ENCODE measurements around the gene FAM13C.

The FAM13C gene

DNA sequence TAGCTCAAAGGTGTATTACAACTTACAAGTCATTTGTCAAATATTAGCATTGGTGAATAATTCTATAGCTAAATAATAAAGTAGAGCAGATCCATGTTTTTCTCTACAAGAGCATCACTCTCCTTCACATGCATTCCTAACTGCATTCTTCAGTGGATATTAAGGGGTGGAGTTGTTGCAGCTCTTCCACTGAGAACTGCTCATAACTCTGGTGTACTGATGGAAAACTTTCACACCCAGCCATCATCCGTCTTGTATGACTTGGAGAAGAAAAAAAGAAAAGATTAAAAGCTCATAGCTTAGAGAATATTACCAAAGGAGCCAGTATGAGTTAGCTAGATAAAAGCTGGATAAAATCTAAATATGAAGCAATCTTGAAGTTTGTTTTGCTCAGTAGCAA is 10.2 kb upstream of the FAM13C start:
- DNase-seq (ENCODE audit: insufficient read length, low spot score), result no peak
- no peak for FAIRE-seq
- TF ChIP-seq POU2F2 (IDR thresholded peaks at IDR 0.05; ENCODE audit: low read depth, low read length), result no peak
- TF ChIP-seq SPI1 (IDR thresholded peaks at IDR 0.05; ENCODE audit: low read depth, low read length), result no peak
- no peak for TF ChIP-seq POLR2A (IDR thresholded peaks at IDR 0.05; ENCODE audit: low read depth, low read length)
- no peak for TF ChIP-seq PAX5 (IDR thresholded peaks at IDR 0.05; ENCODE audit: insufficient read depth, low read length, severe bottlenecking)
- no peak for TF ChIP-seq TAF1 (IDR thresholded peaks at IDR 0.05; ENCODE audit: low read depth, low read length)

DNA sequence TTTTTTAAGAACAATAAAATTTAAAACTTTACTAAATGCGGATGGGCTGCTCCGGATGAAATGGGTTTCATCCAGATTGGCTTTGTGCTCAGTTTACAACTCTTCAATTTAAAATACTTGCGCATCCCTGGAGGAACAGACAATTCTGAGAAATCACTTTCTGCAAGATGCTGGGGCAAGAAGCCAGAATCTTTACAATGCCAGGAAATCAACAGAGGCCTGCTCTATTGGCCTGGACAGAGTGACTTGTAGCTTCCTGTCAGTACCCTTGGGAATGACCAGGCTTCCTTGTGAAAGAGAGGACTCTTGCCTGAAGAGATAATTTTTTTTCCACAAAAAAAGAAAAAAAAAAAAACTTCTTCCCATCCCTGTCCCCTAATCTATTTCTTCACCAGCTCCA is 3.9 kb upstream of the FAM13C start:
- no peak for FAIRE-seq
- TF ChIP-seq POLR2A (IDR thresholded peaks at IDR 0.05; ENCODE audit: low read depth, low read length) (no peak), PAX5 (IDR thresholded peaks at IDR 0.05; ENCODE audit: insufficient read depth, low read length, severe bottlenecking) (no peak), SPI1 (IDR thresholded peaks at IDR 0.05; ENCODE audit: low read depth, low read length) (no peak), TAF1 (IDR thresholded peaks at IDR 0.05; ENCODE audit: low read depth, low read length) (no peak), POU2F2 (IDR thresholded peaks at IDR 0.05; ENCODE audit: low read depth, low read length) (no peak), POLR2AphosphoS5 (IDR thresholded peaks at IDR 0.05; ENCODE audit: low read depth, low read length) (no peak)
- no peak for DNase-seq (ENCODE audit: insufficient read length, low spot score)

GRCh38 chr10:59363446-59363958 is 1.2 kb upstream of the FAM13C start:
- FAIRE-seq (no peak), DNase-seq (ENCODE audit: insufficient read length, low spot score) (no peak)
- TF ChIP-seq TAF1 (IDR thresholded peaks at IDR 0.05; ENCODE audit: low read depth, low read length) (no peak), POLR2A (IDR thresholded peaks at IDR 0.05; ENCODE audit: low read depth, low read length) (no peak), PAX5 (IDR thresholded peaks at IDR 0.05; ENCODE audit: insufficient read depth, low read length, severe bottlenecking) (no peak), POU2F2 (IDR thresholded peaks at IDR 0.05; ENCODE audit: low read depth, low read length) (no peak), POLR2AphosphoS5 (IDR thresholded peaks at IDR 0.05; ENCODE audit: low read depth, low read length) (no peak), SPI1 (IDR thresholded peaks at IDR 0.05; ENCODE audit: low read depth, low read length) (no peak)

DNA sequence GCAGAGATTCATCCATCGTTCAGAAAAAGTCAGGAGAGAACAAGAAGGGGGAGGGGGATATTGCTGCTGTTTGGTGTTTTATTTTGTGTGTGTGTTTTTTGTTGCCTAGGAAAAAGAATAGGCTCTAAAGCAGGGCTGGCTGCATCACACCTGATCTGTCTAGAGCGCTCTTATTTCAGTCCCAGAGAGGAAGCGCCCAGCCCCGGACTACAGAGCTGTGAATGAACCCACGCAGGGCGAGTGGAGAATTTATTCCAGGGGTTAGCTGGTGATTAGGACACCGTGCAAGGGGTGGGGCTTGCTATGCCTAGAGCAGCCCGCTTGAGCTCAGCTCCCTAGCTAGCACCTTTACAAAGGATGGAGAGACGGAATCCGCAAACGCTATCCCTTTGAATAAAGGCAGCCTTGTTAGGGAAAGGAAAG is 621 bp upstream of the FAM13C start:
- TF ChIP-seq TAF1 (IDR thresholded peaks at IDR 0.05; ENCODE audit: low read depth, low read length) (no peak), SPI1 (IDR thresholded peaks at IDR 0.05; ENCODE audit: low read depth, low read length) (no peak), PAX5 (IDR thresholded peaks at IDR 0.05; ENCODE audit: insufficient read depth, low read length, severe bottlenecking) (no peak), POU2F2 (IDR thresholded peaks at IDR 0.05; ENCODE audit: low read depth, low read length) (no peak), POLR2AphosphoS5 (IDR thresholded peaks at IDR 0.05; ENCODE audit: low read depth, low read length) (no peak), POLR2A (IDR thresholded peaks at IDR 0.05; ENCODE audit: low read depth, low read length) (no peak)
- no peak for FAIRE-seq
- no peak for DNase-seq (ENCODE audit: insufficient read length, low spot score)

GRCh38 chr10:59361663-59362143 is 646 bp downstream of the FAM13C start:
- DNase-seq (ENCODE audit: insufficient read length, low spot score), result no peak
- no peak for FAIRE-seq
- TF ChIP-seq SPI1 (IDR thresholded peaks at IDR 0.05; ENCODE audit: low read depth, low read length) (no peak), POU2F2 (IDR thresholded peaks at IDR 0.05; ENCODE audit: low read depth, low read length) (no peak), POLR2AphosphoS5 (IDR thresholded peaks at IDR 0.05; ENCODE audit: low read depth, low read length) (no peak), POLR2A (IDR thresholded peaks at IDR 0.05; ENCODE audit: low read depth, low read length) (no peak), PAX5 (IDR thresholded peaks at IDR 0.05; ENCODE audit: insufficient read depth, low read length, severe bottlenecking) (no peak), TAF1 (IDR thresholded peaks at IDR 0.05; ENCODE audit: low read depth, low read length) (no peak)

DNA sequence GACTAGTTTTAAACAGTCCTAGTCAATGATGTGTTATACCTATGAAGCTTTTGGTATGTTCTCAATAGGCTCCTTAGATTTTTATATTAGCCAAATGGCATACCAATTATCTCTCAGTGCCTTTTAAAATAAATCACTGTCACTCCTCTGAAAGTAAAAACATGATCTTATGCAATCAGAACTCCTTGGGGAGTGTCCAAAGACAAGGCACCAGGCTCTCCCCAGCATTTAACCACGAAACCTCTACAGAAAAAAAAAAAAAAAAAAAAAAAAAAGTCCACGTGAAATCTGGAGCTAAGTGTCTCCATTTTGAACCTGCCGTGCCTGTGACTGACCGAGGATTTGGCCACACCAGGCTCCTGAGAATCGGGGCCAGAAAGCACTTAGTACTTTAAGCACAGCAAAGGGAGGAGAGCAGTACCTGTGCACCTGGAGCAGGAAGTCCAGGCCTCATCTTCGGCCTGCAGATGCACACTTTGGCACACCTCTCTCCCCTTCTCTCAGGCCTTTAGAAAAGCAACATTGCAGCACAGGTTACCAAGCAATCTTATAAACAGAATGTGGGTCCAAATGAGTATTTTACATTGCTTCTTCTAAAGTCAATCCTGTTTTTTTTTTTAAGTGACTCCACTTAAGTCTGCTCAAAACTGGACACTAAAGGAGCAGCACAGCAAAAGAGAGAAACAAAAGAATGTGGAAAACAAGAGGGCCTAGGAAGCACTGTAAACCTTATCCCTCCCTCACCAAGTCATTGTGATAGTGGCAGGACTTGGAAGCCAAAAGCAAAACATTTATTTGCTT is 1.5 kb downstream of the FAM13C start:
- no peak for DNase-seq (ENCODE audit: insufficient read length, low spot score)
- TF ChIP-seq POLR2AphosphoS5 (IDR thresholded peaks at IDR 0.05; ENCODE audit: low read depth, low read length), result no peak
- FAIRE-seq, result no peak

GRCh38 chr10:59358576-59358975 is 3.8 kb downstream of the FAM13C start:
- TF ChIP-seq POLR2AphosphoS5 (IDR thresholded peaks at IDR 0.05; ENCODE audit: low read depth, low read length), result no peak
- no peak for TF ChIP-seq POLR2A (IDR thresholded peaks at IDR 0.05; ENCODE audit: low read depth, low read length)
- TF ChIP-seq SPI1 (IDR thresholded peaks at IDR 0.05; ENCODE audit: low read depth, low read length), result no peak
- no peak for TF ChIP-seq PAX5 (IDR thresholded peaks at IDR 0.05; ENCODE audit: insufficient read depth, low read length, severe bottlenecking)
- TF ChIP-seq TAF1 (IDR thresholded peaks at IDR 0.05; ENCODE audit: low read depth, low read length), result no peak
- TF ChIP-seq POU2F2 (IDR thresholded peaks at IDR 0.05; ENCODE audit: low read depth, low read length), result no peak
- DNase-seq (ENCODE audit: insufficient read length, low spot score) (no peak), FAIRE-seq (no peak)

GRCh38 chr10:59354434-59354833 is 7.9 kb downstream of the FAM13C start:
- no peak for TF ChIP-seq POU2F2 (IDR thresholded peaks at IDR 0.05; ENCODE audit: low read depth, low read length)
- no peak for TF ChIP-seq POLR2A (IDR thresholded peaks at IDR 0.05; ENCODE audit: low read depth, low read length)
- TF ChIP-seq TAF1 (IDR thresholded peaks at IDR 0.05; ENCODE audit: low read depth, low read length), result no peak
- no peak for TF ChIP-seq SPI1 (IDR thresholded peaks at IDR 0.05; ENCODE audit: low read depth, low read length)
- no peak for TF ChIP-seq PAX5 (IDR thresholded peaks at IDR 0.05; ENCODE audit: insufficient read depth, low read length, severe bottlenecking)
- no peak for TF ChIP-seq POLR2AphosphoS5 (IDR thresholded peaks at IDR 0.05; ENCODE audit: low read depth, low read length)
- no peak for FAIRE-seq

GRCh38 chr10:59350558-59350957 is 11.8 kb downstream of the FAM13C start:
- FAIRE-seq (no peak), DNase-seq (ENCODE audit: insufficient read length, low spot score) (no peak)
- TF ChIP-seq SPI1 (IDR thresholded peaks at IDR 0.05; ENCODE audit: low read depth, low read length) (no peak), POLR2A (IDR thresholded peaks at IDR 0.05; ENCODE audit: low read depth, low read length) (no peak)

More at GRCh38 chr10:59354434-59354833, 7.9 kb downstream of the FAM13C start:
- no peak for DNase-seq (ENCODE audit: insufficient read length, low spot score)

GRCh38 chr10:59346321-59346720 is 16.0 kb downstream of the FAM13C start:
- TF ChIP-seq SPI1 (IDR thresholded peaks at IDR 0.05; ENCODE audit: low read depth, low read length) (no peak), TAF1 (IDR thresholded peaks at IDR 0.05; ENCODE audit: low read depth, low read length) (no peak), POU2F2 (IDR thresholded peaks at IDR 0.05; ENCODE audit: low read depth, low read length) (no peak), POLR2A (IDR thresholded peaks at IDR 0.05; ENCODE audit: low read depth, low read length) (no peak), POLR2AphosphoS5 (IDR thresholded peaks at IDR 0.05; ENCODE audit: low read depth, low read length) (no peak), PAX5 (IDR thresholded peaks at IDR 0.05; ENCODE audit: insufficient read depth, low read length, severe bottlenecking) (no peak)
- no peak for FAIRE-seq
- DNase-seq (ENCODE audit: insufficient read length, low spot score), result no peak

Data from GM12891 (cell line).